HG03135 (cell line): ENCODE data around the gene CEBPG.

Experiments used
- ATAC-seq: cut with Tn5 transposase; IDR thresholded peaks from one replicate; pipeline ENCODE4 v1.9.1; 2021; ENCODE audit warnings: mild to moderate bottlenecking, moderate library complexity; ENCODE audit not compliant: unreplicated experiment

Gene CEBPG

GRCh38 chr19:33418871-33419787 lies 45.6 kb downstream of the CEBPG start:
- no peak for ATAC-seq

GRCh38 chr19:33419788-33420130 lies 46.2 kb downstream of the CEBPG start:
- no peak for ATAC-seq

GRCh38 chr19:33420821-33421220 lies 47.3 kb downstream of the CEBPG start:
- no peak for ATAC-seq

- ATAC-seq: no peak
These were observed 47.9 kb downstream of the CEBPG start for GRCh38 chr19:33421368-33421767.

- ATAC-seq: no peak
These were observed 49.1 kb downstream of the CEBPG start for GRCh38 chr19:33422369-33423180.

GRCh38 chr19:33424181-33424580 lies 50.7 kb downstream of the CEBPG start:
- no peak for ATAC-seq

- no peak for ATAC-seq
These were observed 53.3 kb downstream of the CEBPG start for GRCh38 chr19:33426621-33427361.

- ATAC-seq: no peak
These were observed 54.5 kb downstream of the CEBPG start for GRCh38 chr19:33427801-33428626.

GRCh38 chr19:33428627-33429125 lies 55.2 kb downstream of the CEBPG start:
- no peak for ATAC-seq

- ATAC-seq: peak; percentile 9
These were observed 56.6 kb downstream of the CEBPG start for GRCh38 chr19:33429891-33430673.

GRCh38 chr19:33430674-33431277 lies 57.3 kb downstream of the CEBPG start:
- ATAC-seq: peak; percentile 59

GRCh38 chr19:33432015-33432414 lies 58.5 kb downstream of the CEBPG start:
- no peak for ATAC-seq
